Liver (tissue), 3 donors: ENCODE data around the gene MED14.

Experiments
- CTCF ChIP-seq: fragments of 150-350 bp; IDR thresholded peaks from 2 replicates; pipeline ENCODE4 v1.5.1; 2017; ENCODE audit warnings: improper control_type of control experiment, low read depth, low read length; ENCODE audit not compliant: missing input control
- GABPA ChIP-seq, 2 donors: IDR thresholded peaks in 1 of 2; conservative IDR thresholded peaks in 1 of 2; 2 replicates each; pipeline ENCODE4 v1.6.1; 2016; ENCODE audit warnings: antibody characterized with exemption in 2 of 2, mild to moderate bottlenecking in 1 of 2, moderate library complexity in 1 of 2
- RAD21 ChIP-seq, 2 donors: IDR thresholded peaks; 2 replicates each; pipeline ENCODE4 v1.6.1; 2016; ENCODE audit warnings: antibody characterized with exemption in 2 of 2, mild to moderate bottlenecking in 2 of 2
- REST ChIP-seq: IDR thresholded peaks from 2 replicates; pipeline ENCODE4 v1.6.1; 2016; ENCODE audit warnings: antibody characterized with exemption, mild to moderate bottlenecking
- YY1 ChIP-seq: IDR thresholded peaks from 2 replicates; pipeline ENCODE4 v1.6.1; 2016; ENCODE audit warnings: antibody characterized with exemption, mild to moderate bottlenecking
- donor health status: healthy.
- donor health status: healthy.

- TF ChIP-seq CTCF, result no peak
- TF ChIP-seq REST, result no peak
- no peak for TF ChIP-seq RAD21 (IDR thresholded peaks at IDR 0.05)
- no peak for TF ChIP-seq GABPA (IDR thresholded peaks at IDR 0.05 in 1 of 2, conservative IDR thresholded peaks at IDR 0.05 in 1 of 2)
- TF ChIP-seq YY1, result no peak
These were observed 110.0 kb downstream of the MED14 start for GRCh38 chrX:40625294-40625693.
